HG03558 (cell line): Measurements from ENCODE around the gene WDR76.

Source experiments
- ATAC-seq: cut with Tn5 transposase; IDR thresholded peaks from one replicate; pipeline ENCODE4 v1.9.1; 2021; ENCODE audit warnings: moderate number of reproducible peaks; ENCODE audit not compliant: unreplicated experiment; ENCODE audit errors: extremely low read depth

Gene WDR76

GRCh38 chr15:43908516-43909050 lies 81.8 kb downstream of the WDR76 start:
- ATAC-seq = no peak

- ATAC-seq = no peak
These were observed 84.5 kb downstream of the WDR76 start for GRCh38 chr15:43911235-43911781.

GRCh38 chr15:43912208-43912607 lies 85.4 kb downstream of the WDR76 start:
- ATAC-seq = no peak

- ATAC-seq = no peak
These were observed 86.4 kb downstream of the WDR76 start for GRCh38 chr15:43913026-43913780.

- no peak for ATAC-seq
These were observed 87.1 kb downstream of the WDR76 start for GRCh38 chr15:43913941-43914340.

- ATAC-seq = no peak
These were observed 89.0 kb downstream of the WDR76 start for GRCh38 chr15:43915631-43916325.

- ATAC-seq = no peak
These were observed 89.5 kb downstream of the WDR76 start for GRCh38 chr15:43916326-43916660.
